Thoracic aorta (tissue), 2 donors: ENCODE data around the gene EIF3F. TPM values are rescaled to one million over a fixed set of nuclear protein-coding genes. Genes with fewer than 3 reads are reported as not detected.

Experiments
- ATAC-seq: fragments of 150-250 bp; one replicate; pipeline ENCODE4 v1.8.0; 2017; ENCODE audit warnings: low read depth; ENCODE audit not compliant: insufficient number of reproducible peaks, low FRiP score
- DNase-seq: peaks from one replicate; pipeline ENCODE4 v3.0.0-alpha.2; 2020; ENCODE audit warnings: low spot score
- H3K27ac ChIP-seq, 2 donors: fragments of 200-600 bp; sonication (generic); 1 replicate in 1 of 2; 2 replicates in 1 of 2; pipeline ENCODE4 v1.5.1; 2016; ENCODE audit warnings: mild to moderate bottlenecking in 2 of 2, moderate library complexity in 2 of 2
- H3K27me3 ChIP-seq: fragments of 200-600 bp; sonication (generic); replicated peaks from 2 replicates; pipeline ENCODE4 v1.6.0; 2016; ENCODE audit warnings: mild to moderate bottlenecking; ENCODE audit not compliant: insufficient read depth
- H3K36me3 ChIP-seq: fragments of 200-600 bp; sonication (generic); one replicate; pipeline ENCODE4 v1.5.1; 2016
- H3K4me1 ChIP-seq, 2 donors: fragments of 200-600 bp; sonication (generic); 1 replicate in 1 of 2; 2 replicates in 1 of 2; pipeline versions ENCODE4 v1.5.1 to v1.6.0; 2016; ENCODE audit warnings: low read depth in 2 of 2, mild to moderate bottlenecking in 1 of 2; ENCODE audit not compliant: control insufficient read depth in 1 of 2
- H3K4me3 ChIP-seq: fragments of 200-600 bp; sonication (generic); 2 replicates; pipeline ENCODE4 v1.5.1; 2016; ENCODE audit warnings: mild to moderate bottlenecking
- H3K9me3 ChIP-seq: fragments of 200-600 bp; sonication (generic); 2 replicates; pipeline ENCODE4 v1.5.1; 2016
- total RNA-seq, 2 donors: library from RNA; depleted of rRNA; stranded (reverse); fragments of >200 nt; gene quantifications; one replicate each; pipeline versions ENCODE4 v1.1.0 to v1.2.3, GENCODE V29; 2016
- TF ChIP-seq, protein P1 (sequence below): fragments of 200-600 bp; sonication (generic); IDR thresholded peaks from one replicate; pipeline ENCODE4 v1.5.1; 2019; ENCODE audit warnings: antibody characterized with exemption

EIF3F gene
- total RNA-seq, 2 donors from 2014 or later = 125 to 166 TPM

DNA sequence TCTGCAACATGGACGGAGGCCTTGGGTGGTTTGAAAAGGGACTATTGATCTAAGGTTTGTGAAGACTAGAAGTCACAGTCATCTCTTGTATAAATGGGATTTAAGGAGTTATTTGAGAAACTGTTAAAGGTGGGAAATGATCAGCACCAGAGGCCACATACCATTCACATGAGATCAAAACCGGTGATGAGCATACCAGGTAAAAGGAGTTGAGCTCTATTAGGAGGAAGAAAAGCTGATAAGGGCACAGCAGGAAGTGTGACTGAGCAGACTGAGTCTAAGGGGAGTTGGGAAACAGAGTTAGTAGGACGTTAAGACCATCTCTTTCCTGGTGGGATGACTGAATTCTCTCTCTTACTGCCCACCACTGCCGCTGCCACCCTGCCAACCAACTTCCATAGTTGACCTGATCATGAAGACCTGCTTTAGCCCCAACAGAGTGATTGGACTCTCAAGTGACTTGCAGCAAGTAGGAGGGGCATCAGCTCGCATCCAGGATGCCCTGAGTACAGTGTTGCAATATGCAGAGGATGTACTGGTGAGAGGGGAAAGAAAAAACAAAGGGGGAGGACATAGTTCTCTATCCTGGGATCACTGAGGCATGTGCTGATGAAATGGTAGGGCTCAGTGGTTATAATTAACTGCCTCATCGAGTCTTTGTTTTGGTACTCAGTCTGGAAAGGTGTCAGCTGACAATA, 7.6 kb downstream of the EIF3F start:
- Histone ChIP-seq H3K9me3 (no peaks in the 10 kb centered on the region), H3K4me1 (peaks cover under 1 to 5% of the 10 kb centered on the region in 2 donors), H3K27me3 (no peaks in the 10 kb centered on the region), H3K36me3 (peaks cover 59% of the 10 kb centered on the region), H3K4me3 (no peak overlapping the region), H3K27ac (no peak overlapping the region)
- TF ChIP-seq, protein P1, sequence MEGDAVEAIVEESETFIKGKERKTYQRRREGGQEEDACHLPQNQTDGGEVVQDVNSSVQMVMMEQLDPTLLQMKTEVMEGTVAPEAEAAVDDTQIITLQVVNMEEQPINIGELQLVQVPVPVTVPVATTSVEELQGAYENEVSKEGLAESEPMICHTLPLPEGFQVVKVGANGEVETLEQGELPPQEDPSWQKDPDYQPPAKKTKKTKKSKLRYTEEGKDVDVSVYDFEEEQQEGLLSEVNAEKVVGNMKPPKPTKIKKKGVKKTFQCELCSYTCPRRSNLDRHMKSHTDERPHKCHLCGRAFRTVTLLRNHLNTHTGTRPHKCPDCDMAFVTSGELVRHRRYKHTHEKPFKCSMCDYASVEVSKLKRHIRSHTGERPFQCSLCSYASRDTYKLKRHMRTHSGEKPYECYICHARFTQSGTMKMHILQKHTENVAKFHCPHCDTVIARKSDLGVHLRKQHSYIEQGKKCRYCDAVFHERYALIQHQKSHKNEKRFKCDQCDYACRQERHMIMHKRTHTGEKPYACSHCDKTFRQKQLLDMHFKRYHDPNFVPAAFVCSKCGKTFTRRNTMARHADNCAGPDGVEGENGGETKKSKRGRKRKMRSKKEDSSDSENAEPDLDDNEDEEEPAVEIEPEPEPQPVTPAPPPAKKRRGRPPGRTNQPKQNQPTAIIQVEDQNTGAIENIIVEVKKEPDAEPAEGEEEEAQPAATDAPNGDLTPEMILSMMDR = no peak
- ATAC-seq (no peak), DNase-seq (no peak)

- no peak overlapping the region for H3K27ac ChIP-seq
- DNase-seq = no peak
- peaks cover 25% of the 10 kb centered on the region for H3K36me3 ChIP-seq
- no peaks in the 10 kb centered on the region for H3K9me3 ChIP-seq
- ATAC-seq = no peak
- H3K4me3 ChIP-seq = no peak overlapping the region
- no peaks in the 10 kb centered on the region for H3K27me3 ChIP-seq
- H3K4me1 ChIP-seq = no peaks in the 10 kb centered on the region
- TF ChIP-seq, protein P1 = no peak
Observed at GRCh38 chr11:7999795-8000194, 12.7 kb downstream of the EIF3F start.

GRCh38 chr11:8000390-8000789, 13.3 kb downstream of the EIF3F start:
- Histone ChIP-seq H3K4me3 (no peak overlapping the region), H3K9me3 (no peaks in the 10 kb centered on the region), H3K36me3 (peaks cover 19% of the 10 kb centered on the region), H3K4me1 (no peaks in the 10 kb centered on the region), H3K27ac (no peak overlapping the region), H3K27me3 (no peaks in the 10 kb centered on the region)
- DNase-seq (no peak), ATAC-seq (no peak)
- TF ChIP-seq, protein P1 = no peak

GRCh38 chr11:8002676-8003075, 15.5 kb downstream of the EIF3F start:
- Histone ChIP-seq H3K9me3 (no peaks in the 10 kb centered on the region), H3K4me3 (no peak overlapping the region), H3K4me1 (no peaks in the 10 kb centered on the region), H3K27ac (no peak overlapping the region), H3K27me3 (no peaks in the 10 kb centered on the region), H3K36me3 (peaks cover 6% of the 10 kb centered on the region)
- TF ChIP-seq, protein P1 = no peak
- DNase-seq (no peak), ATAC-seq (no peak)

- Histone ChIP-seq H3K9me3 (no peaks in the 10 kb centered on the region), H3K27me3 (no peaks in the 10 kb centered on the region), H3K36me3 (peaks cover 1% of the 10 kb centered on the region), H3K4me1 (no peaks in the 10 kb centered on the region), H3K4me3 (no peak overlapping the region), H3K27ac (no peak overlapping the region)
- no peak for DNase-seq
- ATAC-seq = no peak
- TF ChIP-seq, protein P1 = no peak
Observed at GRCh38 chr11:8003187-8003586, 16.1 kb downstream of the EIF3F start.
